ENCODE measurements around the gene FCF1. TPM values are rescaled to one million over a fixed set of nuclear protein-coding genes. Genes with fewer than 3 reads are reported as not detected.

The FCF1 gene
- total and polyA plus RNA-seq, 9 of the 15 experiments (the other 6 are each of a cell fraction or from before 2014, with no cell fraction given), result 6.8 to 91.9 (median 40.0) TPM

- TF ChIP-seq ARID4B (CRISPR knock-in tag; IDR thresholded peaks at IDR 0.05), result peak; percentile 59
- TF ChIP-seq SMAD4 (CRISPR knock-in tag; conservative IDR thresholded peaks at IDR 0.05), result no peak
- no peak for TF ChIP-seq BCLAF1 (IDR thresholded peaks at IDR 0.05; ENCODE audit: borderline replicate concordance in 1 of 2, control insufficient read depth in 1 of 2, low read depth in 2 of 2, low read length in 1 of 2)
- no peak for TF ChIP-seq MEIS2 (IDR thresholded peaks at IDR 0.05; ENCODE audit: partially characterized antibody)
- TF ChIP-seq KLF13 (tag; IDR thresholded peaks at IDR 0.05; ENCODE audit: borderline replicate concordance, low read depth), result no peak
- no peak for TF ChIP-seq FOXP1 (CRISPR knock-in tag; IDR thresholded peaks at IDR 0.05)
- no peak for TF ChIP-seq CBFA2T2 (conservative IDR thresholded peaks at IDR 0.05)
- no peak for TF ChIP-seq JUN (IDR thresholded peaks at IDR 0.05; ENCODE audit: borderline replicate concordance, low read depth, low read length)
- TF ChIP-seq JUN (CRISPR knock-in tag; IDR thresholded peaks at IDR 0.05; ENCODE audit: borderline replicate concordance), result no peak
- TF ChIP-seq PHF20 (IDR thresholded peaks at IDR 0.05; ENCODE audit: partially characterized antibody), result peak; percentile 99
- TF ChIP-seq SP1 (CRISPR knock-in tag; IDR thresholded peaks at IDR 0.05), result peak; percentile 43; the same call in 1 of the 2 replicates
- TF ChIP-seq NFE2 (IDR thresholded peaks at IDR 0.05; ENCODE audit: low read depth), result no peak
- no peak for TF ChIP-seq ETV5 (CRISPR knock-in tag; IDR thresholded peaks at IDR 0.05; ENCODE audit: low read depth)
- TF ChIP-seq SMAD1 (IDR thresholded peaks at IDR 0.05; ENCODE audit: low read depth, low read length, partially characterized antibody), result no peak
- no peak for TF ChIP-seq ATF6 (CRISPR knock-in tag; IDR thresholded peaks at IDR 0.05)
- no peak for TF ChIP-seq ZNF764 (CRISPR knock-in tag; IDR thresholded peaks at IDR 0.05; ENCODE audit: low read depth)
Observed at GRCh38 chr14:74712499-74713394, at the start of gene FCF1, which contains the start of gene AREL1 (continued).
